HEK293 (cell line): ENCODE measurements around the gene PTPRN2.

Source experiments
- CTCF ChIA-PET: fragments of 350-600 bp; formaldehyde crosslinking; extraction: SDS; loops from one replicate; lab custom pipeline; 2021; ENCODE audit warnings: antibody characterized with exemption; lab: Yijun Ruan, JAX
- POLR2A ChIA-PET: fragments of 300-600 bp; formaldehyde crosslinking; extraction: SDS; loops from one replicate; lab custom pipeline; 2020; ENCODE audit warnings: antibody characterized with exemption, inconsistent platforms; lab: Yijun Ruan, JAX
- H3K27ac ChIP-seq: fragments of 200-500 bp; sonication (Bioruptor generic); 2 replicates; pipeline ENCODE4 v1.5.1; 2014; ENCODE audit warnings: low read depth, low read length, control low read depth, inconsistent platforms; ENCODE audit errors: extremely low read depth
- H3K36me3 ChIP-seq, 2 experiments: fragments of 200-500 bp in 1 of 2; sonication (Bioruptor generic) in 1 of 2; 1 replicate in 1 of 2; 2 replicates in 1 of 2; pipeline ENCODE4 v1.5.1; 2014 to 2017; ENCODE audit warnings: inconsistent platforms in 2 of 2, low read length in 2 of 2; ENCODE audit not compliant: control insufficient read depth in 2 of 2, insufficient read depth in 1 of 2
- H3K4me1 ChIP-seq: fragments of 200-500 bp; sonication (Bioruptor generic); 2 replicates; pipeline ENCODE4 v1.5.1; 2014; ENCODE audit warnings: mild to moderate bottlenecking, low read length, inconsistent platforms; ENCODE audit not compliant: control insufficient read depth, insufficient read depth
- H3K4me3 ChIP-seq: 2 replicates; pipeline ENCODE4 v1.5.1; 2011; ENCODE audit warnings: low read depth, mild to moderate bottlenecking, control low read depth, low read length, moderate library complexity
- H3K9me3 ChIP-seq: fragments of 200-500 bp; sonication (Bioruptor generic); 2 replicates; pipeline ENCODE4 v1.5.1; 2014; ENCODE audit warnings: low read depth, low read length, inconsistent platforms; ENCODE audit not compliant: control insufficient read depth, insufficient read depth
- FEZF1 ChIP-seq: fragments of 450-650 bp; formaldehyde crosslinking; IDR thresholded peaks from 2 replicates; pipeline ENCODE4 v1.5.1; 2016; ENCODE audit warnings: missing biosample characterization, missing genetic modification characterization
- KLF8 ChIP-seq: fragments of 450-650 bp; formaldehyde crosslinking; IDR thresholded peaks from 2 replicates; pipeline ENCODE4 v1.5.1; 2016; ENCODE audit warnings: missing biosample characterization, missing genetic modification characterization
- MEIS1 ChIP-seq: sonication (generic); formaldehyde crosslinking; IDR thresholded peaks from 2 replicates; pipeline ENCODE4 v1.8.1; 2022; ENCODE audit warnings: missing genetic modification reagents, mild to moderate bottlenecking, borderline replicate concordance
- MYNN ChIP-seq: fragments of 450-650 bp; formaldehyde crosslinking; IDR thresholded peaks from 2 replicates; pipeline ENCODE4 v1.5.1; 2016; ENCODE audit warnings: missing biosample characterization, missing genetic modification characterization, borderline replicate concordance
- SCRT1 ChIP-seq: fragments of 450-650 bp; formaldehyde crosslinking; IDR thresholded peaks from 2 replicates; pipeline ENCODE4 v1.5.1; 2016; ENCODE audit warnings: missing biosample characterization, missing genetic modification characterization, borderline replicate concordance
- YY1 ChIP-seq: fragments of 450-650 bp; formaldehyde crosslinking; IDR thresholded peaks from 2 replicates; pipeline ENCODE4 v1.5.1; 2018; ENCODE audit warnings: missing biosample characterization, missing genetic modification characterization
- ZFP41 ChIP-seq: fragments of 450-650 bp; formaldehyde crosslinking; IDR thresholded peaks from 2 replicates; pipeline ENCODE4 v1.5.1; 2016; ENCODE audit warnings: missing biosample characterization, missing genetic modification characterization, borderline replicate concordance
- ZNF214 ChIP-seq: fragments of 450-650 bp; formaldehyde crosslinking; IDR thresholded peaks from 2 replicates; pipeline ENCODE4 v1.5.1; 2017; ENCODE audit warnings: missing biosample characterization, mild to moderate bottlenecking, missing genetic modification characterization, borderline replicate concordance
- ZNF239 ChIP-seq: fragments of 450-650 bp; formaldehyde crosslinking; IDR thresholded peaks from 2 replicates; pipeline ENCODE4 v1.5.1; 2016; ENCODE audit warnings: missing biosample characterization, missing genetic modification characterization
- ZNF26 ChIP-seq: fragments of 450-650 bp; formaldehyde crosslinking; IDR thresholded peaks from 2 replicates; pipeline ENCODE4 v1.5.1; 2016; ENCODE audit warnings: missing biosample characterization, missing genetic modification characterization
- ZNF335 ChIP-seq: fragments of 450-650 bp; formaldehyde crosslinking; conservative IDR thresholded peaks from 2 replicates; pipeline ENCODE4 v1.5.1; 2016; ENCODE audit warnings: missing biosample characterization, missing genetic modification characterization
- ZNF366 ChIP-seq: fragments of 450-650 bp; formaldehyde crosslinking; conservative IDR thresholded peaks from 2 replicates; pipeline ENCODE4 v1.5.1; 2016; ENCODE audit warnings: missing biosample characterization, missing genetic modification characterization
- ZNF530 ChIP-seq: fragments of 450-650 bp; formaldehyde crosslinking; IDR thresholded peaks from 2 replicates; pipeline ENCODE4 v1.5.1; 2016; ENCODE audit warnings: low read depth, missing biosample characterization, missing genetic modification characterization
- ZNF670 ChIP-seq: fragments of 450-650 bp; formaldehyde crosslinking; IDR thresholded peaks from 2 replicates; pipeline ENCODE4 v1.5.1; 2016; ENCODE audit warnings: missing biosample characterization, missing genetic modification characterization, low read depth
- ZNF76 ChIP-seq: fragments of 450-650 bp; formaldehyde crosslinking; IDR thresholded peaks from 2 replicates; pipeline ENCODE4; 2016; ENCODE audit warnings: low read depth, missing biosample characterization, missing genetic modification characterization, borderline replicate concordance
- ZNF785 ChIP-seq: fragments of 450-650 bp; formaldehyde crosslinking; IDR thresholded peaks from 2 replicates; pipeline ENCODE4 v1.5.1; 2016; ENCODE audit warnings: missing biosample characterization, missing genetic modification characterization
- TF ChIP-seq, protein P1 (sequence below): fragments of 450-650 bp; formaldehyde crosslinking; IDR thresholded peaks from 2 replicates; pipeline ENCODE4 v1.5.0; 2017; ENCODE audit warnings: missing biosample characterization, missing genetic modification characterization, borderline replicate concordance

The PTPRN2 gene

DNA sequence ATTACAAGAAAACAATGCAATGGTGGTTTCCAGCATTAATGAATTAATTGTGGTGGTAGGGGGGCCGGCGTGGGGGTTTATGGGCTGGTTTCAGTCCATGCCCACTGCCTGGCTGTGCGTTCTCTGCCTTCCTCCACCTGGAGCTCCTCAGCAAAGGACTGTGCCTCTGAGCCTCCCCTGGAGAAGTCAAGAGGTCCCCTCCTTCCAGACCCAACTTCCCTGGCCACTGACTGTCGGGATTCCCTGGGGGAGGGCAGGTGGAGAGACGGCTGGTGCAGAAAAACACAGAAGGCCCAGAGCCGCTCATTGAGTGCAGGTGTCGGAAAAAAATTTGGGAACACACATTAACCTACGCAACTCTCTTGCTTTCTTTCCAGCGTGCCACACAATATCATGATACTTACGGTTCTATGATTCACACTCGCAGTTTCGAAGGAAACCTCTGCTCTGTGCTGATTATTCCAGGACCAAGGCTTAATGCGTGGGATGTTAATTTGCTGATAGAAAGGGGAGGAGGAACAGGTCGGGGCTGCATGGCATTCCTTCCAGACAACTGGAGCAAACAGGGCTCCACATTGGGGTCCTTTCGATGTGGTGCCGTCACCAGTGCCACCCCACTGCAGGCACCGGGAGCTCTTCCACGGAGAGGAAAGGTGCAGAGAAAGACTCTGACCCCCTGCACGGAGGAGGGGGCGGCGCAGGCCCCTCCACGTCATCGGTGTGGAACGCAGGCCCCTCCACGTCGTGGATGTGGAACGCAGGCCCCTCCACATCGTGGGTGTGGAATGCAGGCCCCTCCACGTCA is 744.1 kb downstream of the PTPRN2 start:
- Histone ChIP-seq H3K36me3 (no peaks in the 10 kb centered on the region), H3K9me3 (no peaks in the 10 kb centered on the region), H3K27ac (no peak overlapping the region), H3K4me1 (no peaks in the 10 kb centered on the region), H3K4me3 (no peak overlapping the region)
- POLR2A ChIA-PET: no interaction called here
- CTCF ChIA-PET: no interaction called here
- TF ChIP-seq, protein P1, sequence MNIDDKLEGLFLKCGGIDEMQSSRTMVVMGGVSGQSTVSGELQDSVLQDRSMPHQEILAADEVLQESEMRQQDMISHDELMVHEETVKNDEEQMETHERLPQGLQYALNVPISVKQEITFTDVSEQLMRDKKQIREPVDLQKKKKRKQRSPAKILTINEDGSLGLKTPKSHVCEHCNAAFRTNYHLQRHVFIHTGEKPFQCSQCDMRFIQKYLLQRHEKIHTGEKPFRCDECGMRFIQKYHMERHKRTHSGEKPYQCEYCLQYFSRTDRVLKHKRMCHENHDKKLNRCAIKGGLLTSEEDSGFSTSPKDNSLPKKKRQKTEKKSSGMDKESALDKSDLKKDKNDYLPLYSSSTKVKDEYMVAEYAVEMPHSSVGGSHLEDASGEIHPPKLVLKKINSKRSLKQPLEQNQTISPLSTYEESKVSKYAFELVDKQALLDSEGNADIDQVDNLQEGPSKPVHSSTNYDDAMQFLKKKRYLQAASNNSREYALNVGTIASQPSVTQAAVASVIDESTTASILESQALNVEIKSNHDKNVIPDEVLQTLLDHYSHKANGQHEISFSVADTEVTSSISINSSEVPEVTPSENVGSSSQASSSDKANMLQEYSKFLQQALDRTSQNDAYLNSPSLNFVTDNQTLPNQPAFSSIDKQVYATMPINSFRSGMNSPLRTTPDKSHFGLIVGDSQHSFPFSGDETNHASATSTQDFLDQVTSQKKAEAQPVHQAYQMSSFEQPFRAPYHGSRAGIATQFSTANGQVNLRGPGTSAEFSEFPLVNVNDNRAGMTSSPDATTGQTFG (tag by site-specific recombination): no peak
- TF ChIP-seq YY1 (tag by site-specific recombination) (no peak), MYNN (tag by site-specific recombination) (no peak), ZNF239 (tag by site-specific recombination) (no peak), ZNF214 (no peak), FEZF1 (tag by site-specific recombination) (no peak), KLF8 (tag by site-specific recombination) (no peak), ZNF785 (tag by site-specific recombination) (no peak)

GRCh38 chr7:157841773-157842370 is 745.8 kb downstream of the PTPRN2 start:
- no peaks in the 10 kb centered on the region for H3K4me1 ChIP-seq
- TF ChIP-seq ZNF530 (tag by site-specific recombination) (no peak), ZNF366 (tag by site-specific recombination) (no peak), ZNF26 (tag by site-specific recombination) (no peak), ZFP41 (tag by site-specific recombination) (no peak), MEIS1 (CRISPR knock-in tag) (no peak), ZNF670 (tag by site-specific recombination) (no peak), SCRT1 (no peak), ZNF76 (tag by site-specific recombination) (no peak), ZNF335 (tag by site-specific recombination) (no peak)
- no peaks in the 10 kb centered on the region for H3K36me3 ChIP-seq
- POLR2A ChIA-PET: no interaction called here
- no peak overlapping the region for H3K4me3 ChIP-seq
- no peak overlapping the region for H3K27ac ChIP-seq
- H3K9me3 ChIP-seq: no peaks in the 10 kb centered on the region
- CTCF ChIA-PET: no interaction called here
